Body of pancreas (tissue), 4 donors: ENCODE results near the gene UNC5A. TPM values are rescaled to one million over a fixed set of nuclear protein-coding genes. Genes with fewer than 3 reads are reported as not detected.

Experiments
- ATAC-seq: fragments of 150-250 bp; one replicate; pipeline ENCODE4 v1.9.1; 2016
- DNase-seq, 4 donors: peaks; one replicate each; pipeline ENCODE4 v3.0.0-alpha.2; 2019
- H3K27ac ChIP-seq, 4 donors: fragments of 200-600 bp; sonication (generic); 1 replicate in 3 of 4; 2 replicates in 1 of 4; pipeline versions ENCODE4 v1.5.1 to v1.6.1; 2016 to 2019; ENCODE audit warnings: mild to moderate bottlenecking in 1 of 4, mixed read lengths in 1 of 4, moderate library complexity in 1 of 4
- H3K27me3 ChIP-seq, 2 donors: fragments of 200-600 bp; sonication (generic); one replicate each; pipeline ENCODE4 v1.6.0; 2016; ENCODE audit warnings: mild to moderate bottlenecking in 1 of 2
- H3K36me3 ChIP-seq, 2 donors: fragments of 200-600 bp; sonication (generic); replicated peaks in 1 of 2; 2 replicates each; pipeline ENCODE4 v1.5.1; 2016; ENCODE audit warnings: low read depth in 2 of 2; ENCODE audit not compliant: insufficient read depth in 1 of 2
- H3K4me1 ChIP-seq: fragments of 200-600 bp; sonication (generic); one replicate; pipeline ENCODE4 v1.6.0; 2016
- H3K4me3 ChIP-seq, 2 donors: fragments of 200-600 bp; sonication (generic); 1 replicate in 1 of 2; 2 replicates in 1 of 2; pipeline ENCODE4 v1.5.1; 2016 to 2019
- H3K9me3 ChIP-seq, 3 donors: fragments of 200-600 bp; sonication (generic); 1 replicate in 2 of 3; 2 replicates in 1 of 3; pipeline ENCODE4 v1.5.1; 2016
- CTCF ChIP-seq, 7 experiments: fragments of 450-650 bp in 4 of 7; fragments of 200-600 bp in 3 of 7; sonication (generic) in 3 of 7; IDR thresholded peaks; one replicate each; pipeline ENCODE4 v1.5.1; 2016 to 2019; ENCODE audit warnings: antibody characterized with exemption in 7 of 7
- POLR2A ChIP-seq, 3 donors: fragments of 450-650 bp; IDR thresholded peaks; one replicate each; pipeline ENCODE4 v1.6.1; 2016; ENCODE audit warnings: antibody characterized with exemption in 3 of 3, mild to moderate bottlenecking in 2 of 3
- WGBS, 2 donors: methylation state at CpG; one replicate each; pipeline ENCODE4 v1.1.5; 2017; 5-methylcytosine and 5-hydroxymethylcytosine counted together
- intact Hi-C: fragments of 100-400 bp; cut with DNase I; formaldehyde crosslinking; loops from one replicate; pipeline ENCODE4 v1.15.1; 2023
- total RNA-seq, 2 donors: library from RNA; depleted of rRNA; stranded (reverse); fragments of >200 nt; gene quantifications; one replicate each; pipeline ENCODE4 v1.1.0, GENCODE V29; 2016

Gene UNC5A
- total RNA-seq, 2 donors from 2014 or later: 0.52 to 0.66 TPM

GRCh38 chr5:176768174-176768970 is 42.0 kb upstream of the UNC5A start:
- intact Hi-C loops: no loop called here
- no peaks in the 10 kb centered on the region for H3K9me3 ChIP-seq
- H3K4me3 ChIP-seq: no peak overlapping the region
- TF ChIP-seq CTCF (IDR thresholded peaks at IDR 0.05) (no peak), POLR2A (IDR thresholded peaks at IDR 0.05) (no peak)
- no peak overlapping the region for H3K27ac ChIP-seq
- ATAC-seq: no peak
- H3K27me3 ChIP-seq: no peaks in the 10 kb centered on the region
- no peaks in the 10 kb centered on the region for H3K4me1 ChIP-seq
- no peak for DNase-seq
- no peaks in the 10 kb centered on the region for H3K36me3 ChIP-seq
- 51 to 62% methylated on average over 8 to 10 of the region's 10 CpGs for WGBS, 2 donors

GRCh38 chr5:176769911-176770310 is 40.4 kb upstream of the UNC5A start:
- WGBS, 2 donors: 74 to 76% methylated on average over 9 of the region's 9 CpGs
- DNase-seq (no peak), ATAC-seq (no peak)
- Histone ChIP-seq H3K9me3 (no peaks in the 10 kb centered on the region), H3K4me1 (no peaks in the 10 kb centered on the region), H3K27me3 (no peaks in the 10 kb centered on the region), H3K36me3 (no peaks in the 10 kb centered on the region), H3K27ac (no peak overlapping the region), H3K4me3 (no peak overlapping the region)
- TF ChIP-seq CTCF (IDR thresholded peaks at IDR 0.05) (no peak), POLR2A (IDR thresholded peaks at IDR 0.05) (no peak)
- intact Hi-C loops: no loop called here

- ATAC-seq: no peak
- Histone ChIP-seq H3K9me3 (no peaks in the 10 kb centered on the region), H3K36me3 (no peaks in the 10 kb centered on the region), H3K4me3 (no peak overlapping the region), H3K4me1 (no peaks in the 10 kb centered on the region), H3K27ac (no peak overlapping the region), H3K27me3 (no peaks in the 10 kb centered on the region)
- TF ChIP-seq POLR2A (IDR thresholded peaks at IDR 0.05): no peak
- TF ChIP-seq CTCF (IDR thresholded peaks at IDR 0.05): no peak
- intact Hi-C loops: no loop called here
- 90 to 91% methylated on average over 8 of the region's 8 CpGs for WGBS, 2 donors
- no peak for DNase-seq
Observed at GRCh38 chr5:176770431-176770830, 39.9 kb upstream of the UNC5A start.

GRCh38 chr5:176771102-176771845 is 39.1 kb upstream of the UNC5A start:
- Histone ChIP-seq H3K4me1 (no peaks in the 10 kb centered on the region), H3K9me3 (no peaks in the 10 kb centered on the region), H3K4me3 (no peak overlapping the region), H3K27me3 (no peaks in the 10 kb centered on the region), H3K36me3 (no peaks in the 10 kb centered on the region), H3K27ac (no peak overlapping the region)
- no peak for DNase-seq
- WGBS, 2 donors: 72 to 77% methylated on average over 8 of the region's 8 CpGs
- intact Hi-C loops: no loop called here
- no peak for ATAC-seq
- no peak for TF ChIP-seq CTCF (IDR thresholded peaks at IDR 0.05)
- no peak for TF ChIP-seq POLR2A (IDR thresholded peaks at IDR 0.05)
